HCT116 (cell line): Measurements from ENCODE around the gene SEPTIN11. TPM values are rescaled to one million over a fixed set of nuclear protein-coding genes. Genes with fewer than 3 reads are reported as not detected.

Experiments
- ATAC-seq: fragments of 200-7000 bp; cut with Tn5 transposase; 2 replicates; pipeline ENCODE4 v1.9.1; 2020; ENCODE audit warnings: mild to moderate bottlenecking, moderate library complexity
- BruUV-seq: library from RNA; stranded (reverse); fragments of 400-500 nt; replicated peaks from 2 replicates; lab custom pipeline; 2021; lab: Mats Ljungman, UMichigan
- CTCF ChIA-PET: fragments of 300-600 bp; sonication (Branson Sonifier 250); formaldehyde crosslinking; loops from one replicate; lab custom pipeline; 2021; ENCODE audit warnings: antibody characterized with exemption; lab: Charles Lee
- POLR2A ChIA-PET: fragments of 300-600, 350-600 bp; sonication (Branson Sonifier 250); formaldehyde crosslinking; loops from one replicate; lab custom pipeline; 2021; ENCODE audit warnings: antibody characterized with exemption; lab: Charles Lee
- RAD21 ChIA-PET, 2 experiments: fragments of 300-600 bp; sonication (Branson Sonifier 250); formaldehyde crosslinking; loops; one replicate each; lab custom pipeline; 2023; ENCODE audit warnings: low total read pairs in 2 of 2; ENCODE audit not compliant: uncharacterized antibody in 2 of 2, unreplicated experiment in 2 of 2, low non-redundant PET in 1 of 2; lab: Charles Lee
- DNase-seq: peaks from one replicate; pipeline ENCODE4 v3.0.0-alpha.2; 2010; ENCODE audit warnings: low read depth, low spot score
- H2AFZ ChIP-seq: fragments of 200-600 bp; shearing (Covaris generic), sonication (generic); 2 replicates; pipeline ENCODE4 v1.6.1; 2017; ENCODE audit warnings: low read depth, mixed run types, mixed read lengths, antibody characterized with exemption, low read length; ENCODE audit not compliant: poor library complexity, severe bottlenecking
- H3K27ac ChIP-seq: 2 replicates; pipeline ENCODE4 v1.5.1; 2012; ENCODE audit warnings: low read depth, low read length
- H3K27me3 ChIP-seq: fragments of 200-600 bp; sonication (generic); 2 replicates; pipeline ENCODE4 v1.6.1; 2016; ENCODE audit warnings: mixed run types, low read length, mixed read lengths; ENCODE audit not compliant: insufficient read depth
- H3K36me3 ChIP-seq, 2 experiments: fragments of 200-500 bp in 1 of 2; fragments of 200-600 bp in 1 of 2; sonication (Bioruptor generic) in 1 of 2; sonication (generic) in 1 of 2; 2 replicates each; pipeline versions ENCODE4 v1.5.1 to v1.6.1; 2014 to 2016; ENCODE audit warnings: low read length in 2 of 2, inconsistent platforms in 1 of 2, mixed read lengths in 1 of 2, mixed run types in 1 of 2; ENCODE audit not compliant: insufficient read depth in 2 of 2, control insufficient read depth in 1 of 2
- H3K4me1 ChIP-seq, 2 experiments: fragments of 200-600 bp in 1 of 2; sonication (generic) in 1 of 2; 2 replicates each; pipeline versions ENCODE4 v1.5.1 to v1.6.1; 2012 to 2017; ENCODE audit warnings: low read length in 2 of 2, inconsistent platforms in 1 of 2, mild to moderate bottlenecking in 1 of 2, mixed read lengths in 1 of 2, mixed run types in 1 of 2, moderate library complexity in 1 of 2; ENCODE audit not compliant: insufficient read depth in 2 of 2, control insufficient read depth in 1 of 2
- H3K4me2 ChIP-seq: fragments of 200-600 bp; sonication (generic); 2 replicates; pipeline ENCODE4 v1.6.1; 2017; ENCODE audit warnings: mixed run types, low read length, mixed read lengths
- H3K4me3 ChIP-seq, 2 experiments: fragments of 200-600 bp in 1 of 2; sonication (generic) in 1 of 2; replicated peaks in 1 of 2; 2 replicates each; pipeline ENCODE4 v1.5.1; 2011 to 2016; ENCODE audit warnings: low read length in 2 of 2, control low read depth in 1 of 2, low read depth in 1 of 2, mild to moderate bottlenecking in 1 of 2, mixed read lengths in 1 of 2, mixed run types in 1 of 2
- H3K79me2 ChIP-seq: fragments of 200-600 bp; sonication (generic); 2 replicates; pipeline ENCODE4 v1.6.1; 2017; ENCODE audit warnings: mild to moderate bottlenecking, mixed run types, low read length, moderate library complexity, mixed read lengths; ENCODE audit not compliant: insufficient read depth
- H3K9ac ChIP-seq: fragments of 200-600 bp; sonication (generic); 2 replicates; pipeline ENCODE4 v1.6.1; 2016; ENCODE audit warnings: low read length, mixed read lengths
- H3K9me2 ChIP-seq: fragments of 200-600 bp; sonication (generic), shearing (Covaris generic); 2 replicates; pipeline ENCODE4 v1.6.1; 2017; ENCODE audit warnings: mixed run types, mild to moderate bottlenecking, moderate library complexity; ENCODE audit not compliant: insufficient read depth
- H3K9me3 ChIP-seq, 2 experiments: fragments of 200-500 bp in 1 of 2; fragments of 200-600 bp in 1 of 2; sonication (Bioruptor generic) in 1 of 2; sonication (generic) in 1 of 2; 2 replicates each; pipeline ENCODE4 v1.6.1; 2014 to 2017; ENCODE audit warnings: low read length in 2 of 2, mixed read lengths in 2 of 2, inconsistent platforms in 1 of 2, low read depth in 1 of 2, mild to moderate bottlenecking in 1 of 2, mixed run types in 1 of 2, moderate library complexity in 1 of 2; ENCODE audit not compliant: control insufficient read depth in 1 of 2, insufficient read depth in 1 of 2
- H4K20me1 ChIP-seq: fragments of 200-600 bp; sonication (generic), shearing (Covaris generic); 2 replicates; pipeline ENCODE4 v1.6.1; 2017; ENCODE audit warnings: mixed run types, mild to moderate bottlenecking, moderate library complexity; ENCODE audit not compliant: insufficient read depth
- EZH2 ChIP-seq: fragments of 200-600 bp; sonication (generic); IDR thresholded peaks from 2 replicates; pipeline ENCODE4 v1.6.1; 2017; ENCODE audit warnings: antibody characterized with exemption, mixed run types
- EZH2phosphoT487 ChIP-seq: fragments of 200-600 bp; IDR thresholded peaks from 2 replicates; pipeline ENCODE4 v1.6.1; 2018; ENCODE audit warnings: antibody characterized with exemption, borderline replicate concordance
- FOSL1 ChIP-seq: IDR thresholded peaks from 2 replicates; pipeline ENCODE4 v1.6.1; 2012; ENCODE audit warnings: low read depth
- JUND ChIP-seq: IDR thresholded peaks from 2 replicates; pipeline ENCODE4 v1.6.1; 2012
- POLR2A ChIP-seq: IDR thresholded peaks from 2 replicates; pipeline ENCODE4 v1.7.0; 2011; ENCODE audit warnings: borderline replicate concordance; ENCODE audit not compliant: insufficient read depth, insufficient read length; ENCODE audit errors: extremely low read depth
- RAD21 ChIP-seq: IDR thresholded peaks from 2 replicates; pipeline ENCODE4 v1.6.1; 2012; ENCODE audit warnings: low read depth, mild to moderate bottlenecking
- SIN3A ChIP-seq: IDR thresholded peaks from 2 replicates; pipeline ENCODE4 v1.6.1; 2012; ENCODE audit warnings: low read depth
- SRF ChIP-seq: IDR thresholded peaks from 2 replicates; pipeline ENCODE4 v1.6.1; 2012; ENCODE audit warnings: low read depth
- YY1 ChIP-seq: IDR thresholded peaks from 2 replicates; pipeline ENCODE4 v1.6.1; 2011; ENCODE audit warnings: low read length, low read depth, moderate library complexity, mild to moderate bottlenecking; ENCODE audit not compliant: insufficient replicate concordance; ENCODE audit errors: extremely low read depth
- ZFX ChIP-seq: fragments of 450-650 bp; IDR thresholded peaks from 2 replicates; pipeline ENCODE4 v1.6.1; 2017
- ZNF274 ChIP-seq: fragments of 200-500 bp; sonication (Bioruptor generic); IDR thresholded peaks from 2 replicates; pipeline ENCODE4 v1.6.1; 2014; ENCODE audit warnings: mild to moderate bottlenecking, low read depth, low read length, inconsistent platforms
- intact Hi-C: fragments of 100-400 bp; cut with micrococcal nuclease; formaldehyde crosslinking; loops from 2 replicates; pipeline ENCODE4 v1.10.0; 2022
- total RNA-seq: library from RNA; stranded (reverse); gene quantifications from one replicate; pipeline ENCODE4 v1.2.1, GENCODE V29; 2021; ENCODE audit not compliant: unreplicated experiment
- TF ChIP-seq, protein P1 (sequence below): IDR thresholded peaks from 2 replicates; pipeline ENCODE4 v1.6.1; 2012; ENCODE audit warnings: low read depth
- TF ChIP-seq, protein P2 (sequence below), 3 experiments: fragments of 200-600 bp in 1 of 3; sonication (generic) in 1 of 3; IDR thresholded peaks in 2 of 3; conservative IDR thresholded peaks in 1 of 3; 2 replicates each; pipeline ENCODE4 v1.5.1; 2012 to 2017; ENCODE audit warnings: low read depth in 2 of 3, low read length in 2 of 3, antibody characterized with exemption in 1 of 3, borderline replicate concordance in 1 of 3, control low read depth in 1 of 3, mild to moderate bottlenecking in 1 of 3, mixed read lengths in 1 of 3, mixed run types in 1 of 3, moderate library complexity in 1 of 3; ENCODE audit not compliant: insufficient read depth in 1 of 3
- TF ChIP-seq, protein P3 (sequence below): IDR thresholded peaks from 2 replicates; pipeline ENCODE4 v1.6.1; 2012

SEPTIN11 gene
- total RNA-seq, 1 experiment from 2014 or later = 94.4 TPM

DNA sequence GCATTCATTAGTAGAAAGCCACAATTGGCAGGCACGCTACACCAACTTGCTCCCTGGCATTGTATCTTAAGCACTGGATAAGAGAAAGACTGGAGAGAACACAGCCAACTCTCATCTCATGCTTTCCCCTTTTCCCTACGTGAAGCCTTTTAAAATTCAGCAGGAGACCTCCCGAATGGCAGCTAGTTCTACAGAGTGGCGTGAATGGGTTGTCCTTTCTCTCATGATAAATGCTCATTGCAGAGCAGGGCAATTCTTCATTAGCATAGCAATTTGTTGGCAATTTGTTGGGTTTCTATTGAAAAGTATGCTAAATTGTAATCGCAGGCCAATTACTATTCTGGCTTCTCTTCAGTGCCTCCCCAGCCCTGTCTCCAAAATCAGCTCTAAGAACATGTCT lies 48.0 kb downstream of the SEPTIN11 start (continued):
- TF ChIP-seq, protein P1, sequence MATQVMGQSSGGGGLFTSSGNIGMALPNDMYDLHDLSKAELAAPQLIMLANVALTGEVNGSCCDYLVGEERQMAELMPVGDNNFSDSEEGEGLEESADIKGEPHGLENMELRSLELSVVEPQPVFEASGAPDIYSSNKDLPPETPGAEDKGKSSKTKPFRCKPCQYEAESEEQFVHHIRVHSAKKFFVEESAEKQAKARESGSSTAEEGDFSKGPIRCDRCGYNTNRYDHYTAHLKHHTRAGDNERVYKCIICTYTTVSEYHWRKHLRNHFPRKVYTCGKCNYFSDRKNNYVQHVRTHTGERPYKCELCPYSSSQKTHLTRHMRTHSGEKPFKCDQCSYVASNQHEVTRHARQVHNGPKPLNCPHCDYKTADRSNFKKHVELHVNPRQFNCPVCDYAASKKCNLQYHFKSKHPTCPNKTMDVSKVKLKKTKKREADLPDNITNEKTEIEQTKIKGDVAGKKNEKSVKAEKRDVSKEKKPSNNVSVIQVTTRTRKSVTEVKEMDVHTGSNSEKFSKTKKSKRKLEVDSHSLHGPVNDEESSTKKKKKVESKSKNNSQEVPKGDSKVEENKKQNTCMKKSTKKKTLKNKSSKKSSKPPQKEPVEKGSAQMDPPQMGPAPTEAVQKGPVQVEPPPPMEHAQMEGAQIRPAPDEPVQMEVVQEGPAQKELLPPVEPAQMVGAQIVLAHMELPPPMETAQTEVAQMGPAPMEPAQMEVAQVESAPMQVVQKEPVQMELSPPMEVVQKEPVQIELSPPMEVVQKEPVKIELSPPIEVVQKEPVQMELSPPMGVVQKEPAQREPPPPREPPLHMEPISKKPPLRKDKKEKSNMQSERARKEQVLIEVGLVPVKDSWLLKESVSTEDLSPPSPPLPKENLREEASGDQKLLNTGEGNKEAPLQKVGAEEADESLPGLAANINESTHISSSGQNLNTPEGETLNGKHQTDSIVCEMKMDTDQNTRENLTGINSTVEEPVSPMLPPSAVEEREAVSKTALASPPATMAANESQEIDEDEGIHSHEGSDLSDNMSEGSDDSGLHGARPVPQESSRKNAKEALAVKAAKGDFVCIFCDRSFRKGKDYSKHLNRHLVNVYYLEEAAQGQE = no peak
- TF ChIP-seq FOSL1 = no peak

DNA sequence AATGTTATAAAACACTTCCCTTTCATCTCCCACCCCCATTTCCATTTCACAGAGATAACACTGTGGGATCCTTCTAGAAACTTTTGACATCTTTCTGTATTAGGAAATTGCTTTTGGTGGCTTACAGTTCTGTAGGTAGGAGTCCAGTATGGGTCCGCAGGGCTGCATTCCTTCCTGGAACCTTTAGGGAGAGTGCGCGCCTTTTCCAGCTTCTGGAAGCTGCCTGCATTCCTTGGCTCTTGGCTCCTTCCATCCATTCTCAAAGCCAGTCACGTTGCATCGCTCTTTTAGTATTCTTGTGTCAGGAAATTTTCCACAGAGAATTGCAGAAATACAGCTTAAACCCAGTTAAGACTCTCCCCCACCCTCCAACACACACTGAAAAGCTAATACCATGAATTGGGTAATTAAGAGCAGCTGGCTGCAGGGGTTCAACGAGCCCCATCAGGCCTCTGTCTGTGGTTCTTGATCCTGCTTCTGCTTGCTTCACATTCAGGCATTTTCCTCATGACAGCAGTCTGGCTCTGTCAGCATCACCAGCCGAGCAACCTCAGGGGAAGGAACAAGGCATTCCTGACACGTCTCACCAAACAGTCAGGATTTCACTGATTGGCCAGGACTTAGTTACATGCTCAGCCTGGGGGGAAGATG lies 48.8 kb downstream of the SEPTIN11 start:
- DNase-seq = no peak
- Histone ChIP-seq H3K27me3 (no peaks in the 10 kb centered on the region), H3K4me3 (no peak overlapping the region), H3K4me2 (no peak overlapping the region), H3K27ac (no peak overlapping the region), H3K9me3 (no peaks in the 10 kb centered on the region), H3K36me3 (peaks cover 3 to 7% of the 10 kb centered on the region in 2 experiments; a peak in 1 of 4 replicates), H3K9me2 (no peaks in the 10 kb centered on the region), H2AFZ (no peak overlapping the region), H3K4me1 (no peaks in the 10 kb centered on the region), H3K79me2 (0 out of 2 replicates have a peak, but pooled peaks cover under 1% of the 10 kb centered on the region), H3K9ac (no peak overlapping the region), H4K20me1 (no peaks in the 10 kb centered on the region)
- no TSS peak for BruUV-seq
- CTCF ChIA-PET = no interaction called here
- RAD21 ChIA-PET = no interaction called here
- ATAC-seq = no peak
- POLR2A ChIA-PET = no interaction called here
- TF ChIP-seq YY1 = no peak
- no peak for TF ChIP-seq ZFX
- no peak for TF ChIP-seq ZNF274
- TF ChIP-seq SIN3A = no peak
- TF ChIP-seq EZH2 = no peak
- TF ChIP-seq, protein P2, sequence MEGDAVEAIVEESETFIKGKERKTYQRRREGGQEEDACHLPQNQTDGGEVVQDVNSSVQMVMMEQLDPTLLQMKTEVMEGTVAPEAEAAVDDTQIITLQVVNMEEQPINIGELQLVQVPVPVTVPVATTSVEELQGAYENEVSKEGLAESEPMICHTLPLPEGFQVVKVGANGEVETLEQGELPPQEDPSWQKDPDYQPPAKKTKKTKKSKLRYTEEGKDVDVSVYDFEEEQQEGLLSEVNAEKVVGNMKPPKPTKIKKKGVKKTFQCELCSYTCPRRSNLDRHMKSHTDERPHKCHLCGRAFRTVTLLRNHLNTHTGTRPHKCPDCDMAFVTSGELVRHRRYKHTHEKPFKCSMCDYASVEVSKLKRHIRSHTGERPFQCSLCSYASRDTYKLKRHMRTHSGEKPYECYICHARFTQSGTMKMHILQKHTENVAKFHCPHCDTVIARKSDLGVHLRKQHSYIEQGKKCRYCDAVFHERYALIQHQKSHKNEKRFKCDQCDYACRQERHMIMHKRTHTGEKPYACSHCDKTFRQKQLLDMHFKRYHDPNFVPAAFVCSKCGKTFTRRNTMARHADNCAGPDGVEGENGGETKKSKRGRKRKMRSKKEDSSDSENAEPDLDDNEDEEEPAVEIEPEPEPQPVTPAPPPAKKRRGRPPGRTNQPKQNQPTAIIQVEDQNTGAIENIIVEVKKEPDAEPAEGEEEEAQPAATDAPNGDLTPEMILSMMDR (IDR thresholded peaks at IDR 0.05 in 2 of 3, conservative IDR thresholded peaks at IDR 0.05 in 1 of 3; ENCODE audit: borderline replicate concordance in 1 of 3, insufficient read depth in 1 of 3, low read depth in 2 of 3, low read length in 2 of 3) = no peak
- no peak for TF ChIP-seq EZH2phosphoT487
- TF ChIP-seq, protein P1 = no peak
- no peak for TF ChIP-seq POLR2A
- no peak for TF ChIP-seq RAD21
- TF ChIP-seq, protein P3, sequence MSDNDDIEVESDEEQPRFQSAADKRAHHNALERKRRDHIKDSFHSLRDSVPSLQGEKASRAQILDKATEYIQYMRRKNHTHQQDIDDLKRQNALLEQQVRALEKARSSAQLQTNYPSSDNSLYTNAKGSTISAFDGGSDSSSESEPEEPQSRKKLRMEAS = no peak
- TF ChIP-seq SRF = no peak
- no peak for TF ChIP-seq JUND
- TF ChIP-seq FOSL1 = no peak
- intact Hi-C loops = no loop called here
